Thoracic aorta endothelial cell (primary cell): ENCODE data around the gene DNAJC6. TPM values are rescaled to one million over a fixed set of nuclear protein-coding genes. Genes with fewer than 3 reads are reported as not detected.

Source experiments
- small RNA-seq: library from RNA; depleted of rRNA; stranded (forward); fragments of <200 nt; gene quantifications from one replicate; pipeline ENCODE3, GENCODE V24; 2012
- total RNA-seq: library from RNA; depleted of rRNA; stranded (reverse); fragments of >200 nt; gene quantifications from 2 replicates; pipeline ENCODE4 v1.2.3, GENCODE V29; 2012

The DNAJC6 gene
- 3.7 and 9.3 TPM in 2 replicates for total RNA-seq

GRCh38 chr1:65309304-65310077, at the start of gene DNAJC6:
Gene DNAJC6 (plus strand): TSS chr1:65309543. CDS start chr1:65309746, 203 bp downstream.

GRCh38 chr1:65420590-65421350, 111.4 kb downstream of the DNAJC6 start, which contains the start of the genes LEPR and LEPROT:
Gene LEPR (plus strand): TSS chr1:65420668. CDS start chr1:65565566, 144,898 bp downstream.
Gene LEPROT (plus strand): TSS chr1:65420668. CDS start chr1:65420725, 57 bp downstream.

Small RNA genes lying within 50 kb of the gene (small RNA-seq; reads per million reads assigned to genes)
- gene COX6CP13 (not detected), gene RNU2-15P (not detected)

Other genes starting within 250 kb of the DNAJC6 start
- 35.0 and 53.5 TPM in 2 replicates for gene AK4, start 161.3 kb upstream of the DNAJC6 start, total RNA-seq
- 9.8 and 12.9 TPM in 2 replicates for gene LEPR, start 111.1 kb downstream of the DNAJC6 start, total RNA-seq
- 70.9 and 75.2 TPM in 2 replicates for gene LEPROT, start 111.1 kb downstream of the DNAJC6 start, total RNA-seq